ENCODE data around the gene FCN3. TPM values are rescaled to one million over a fixed set of nuclear protein-coding genes. Genes with fewer than 3 reads are reported as not detected.

The FCN3 gene
- total RNA-seq, 3 donors from 2014 or later = 0.33 to 0.34 TPM; not detected in 1

- Mint-ChIP-seq H3K4me1 (ENCODE audit: low read depth) (peaks cover 24% of the 10 kb centered on the region), H3K4me3 (no peak overlapping the region), H3K9me3 (no peaks in the 10 kb centered on the region), H3K27me3 (ENCODE audit: low read depth) (no peaks in the 10 kb centered on the region), H3K36me3 (ENCODE audit: insufficient read depth) (peaks cover 14% of the 10 kb centered on the region)
- DNase-seq = no peak
- ATAC-seq = no peak
Observed at GRCh38 chr1:27405074-27405473, 30.4 kb upstream of the FCN3 start.

- DNase-seq = no peak
- Mint-ChIP-seq H3K4me1 (ENCODE audit: low read depth) (peaks cover 24% of the 10 kb centered on the region), H3K36me3 (ENCODE audit: insufficient read depth) (peaks cover 14% of the 10 kb centered on the region), H3K9me3 (no peaks in the 10 kb centered on the region), H3K4me3 (no peak overlapping the region), H3K27me3 (ENCODE audit: low read depth) (no peaks in the 10 kb centered on the region)
- ATAC-seq = no peak
Observed at GRCh38 chr1:27403931-27404330, 29.3 kb upstream of the FCN3 start.

GRCh38 chr1:27403065-27403726, 28.6 kb upstream of the FCN3 start:
- DNase-seq (no peak), ATAC-seq (peak; percentile 68 to 73)
- Mint-ChIP-seq H3K36me3 (ENCODE audit: insufficient read depth) (peaks cover 13% of the 10 kb centered on the region), H3K9me3 (no peaks in the 10 kb centered on the region), H3K4me3 (no peak overlapping the region), H3K4me1 (ENCODE audit: low read depth) (peaks cover 24% of the 10 kb centered on the region), H3K27me3 (ENCODE audit: low read depth) (no peaks in the 10 kb centered on the region)

- peaks cover 6% of the 10 kb centered on the region for H3K36me3 Mint-ChIP-seq (ENCODE audit: insufficient read depth)
- no peak overlapping the region for H3K4me3 Mint-ChIP-seq
- DNase-seq = no peak
- H3K4me1 Mint-ChIP-seq (ENCODE audit: low read depth) = peaks cover 23% of the 10 kb centered on the region
- no peaks in the 10 kb centered on the region for H3K27me3 Mint-ChIP-seq (ENCODE audit: low read depth)
- no peaks in the 10 kb centered on the region for H3K9me3 Mint-ChIP-seq
- ATAC-seq = no peak
Observed at GRCh38 chr1:27402349-27402754, 27.7 kb upstream of the FCN3 start.

GRCh38 chr1:27400963-27401341, 26.3 kb upstream of the FCN3 start:
- peaks cover 21% of the 10 kb centered on the region for H3K4me1 Mint-ChIP-seq (ENCODE audit: low read depth)
- no peak for DNase-seq
- no peaks in the 10 kb centered on the region for H3K9me3 Mint-ChIP-seq
- H3K4me3 Mint-ChIP-seq = no peak overlapping the region
- no peak for ATAC-seq
- no peaks in the 10 kb centered on the region for H3K36me3 Mint-ChIP-seq (ENCODE audit: insufficient read depth)
- no peaks in the 10 kb centered on the region for H3K27me3 Mint-ChIP-seq (ENCODE audit: low read depth)

- Mint-ChIP-seq H3K4me1 (ENCODE audit: low read depth) (peaks cover 22% of the 10 kb centered on the region), H3K27me3 (ENCODE audit: low read depth) (no peaks in the 10 kb centered on the region), H3K9me3 (no peaks in the 10 kb centered on the region), H3K36me3 (ENCODE audit: insufficient read depth) (no peaks in the 10 kb centered on the region), H3K4me3 (no peak overlapping the region)
- DNase-seq (no peak), ATAC-seq (no peak)
Observed at GRCh38 chr1:27400082-27400962, 25.7 kb upstream of the FCN3 start.

GRCh38 chr1:27399251-27400025, 24.8 kb upstream of the FCN3 start:
- peaks cover 26% of the 10 kb centered on the region for H3K4me1 Mint-ChIP-seq (ENCODE audit: low read depth)
- no peaks in the 10 kb centered on the region for H3K36me3 Mint-ChIP-seq (ENCODE audit: insufficient read depth)
- DNase-seq = no peak
- H3K4me3 Mint-ChIP-seq = no peak overlapping the region
- H3K27me3 Mint-ChIP-seq (ENCODE audit: low read depth) = no peaks in the 10 kb centered on the region
- ATAC-seq = no peak
- no peaks in the 10 kb centered on the region for H3K9me3 Mint-ChIP-seq

- Mint-ChIP-seq H3K4me1 (ENCODE audit: low read depth) (peaks cover 19% of the 10 kb centered on the region), H3K4me3 (no peak overlapping the region), H3K9me3 (no peaks in the 10 kb centered on the region), H3K27me3 (ENCODE audit: low read depth) (no peaks in the 10 kb centered on the region), H3K36me3 (ENCODE audit: insufficient read depth) (no peaks in the 10 kb centered on the region)
- ATAC-seq (no peak), DNase-seq (no peak)
Observed at GRCh38 chr1:27398405-27399149, 24.0 kb upstream of the FCN3 start.

GRCh38 chr1:27397749-27398148, 23.1 kb upstream of the FCN3 start:
- Mint-ChIP-seq H3K4me1 (ENCODE audit: low read depth) (peaks cover 12% of the 10 kb centered on the region), H3K27me3 (ENCODE audit: low read depth) (no peaks in the 10 kb centered on the region), H3K36me3 (ENCODE audit: insufficient read depth) (no peaks in the 10 kb centered on the region), H3K9me3 (no peaks in the 10 kb centered on the region), H3K4me3 (no peak overlapping the region)
- ATAC-seq (no peak), DNase-seq (no peak)

GRCh38 chr1:27397110-27397509, 22.5 kb upstream of the FCN3 start:
- H3K9me3 Mint-ChIP-seq = no peaks in the 10 kb centered on the region
- H3K4me1 Mint-ChIP-seq (ENCODE audit: low read depth) = peaks cover 10% of the 10 kb centered on the region
- H3K27me3 Mint-ChIP-seq (ENCODE audit: low read depth) = no peaks in the 10 kb centered on the region
- no peak for ATAC-seq
- H3K4me3 Mint-ChIP-seq = no peak overlapping the region
- no peaks in the 10 kb centered on the region for H3K36me3 Mint-ChIP-seq (ENCODE audit: insufficient read depth)
- DNase-seq = no peak

GRCh38 chr1:27395441-27396195, 21.0 kb upstream of the FCN3 start:
- no peak overlapping the region for H3K4me3 Mint-ChIP-seq

GRCh38 chr1:27394925-27395324, 20.3 kb upstream of the FCN3 start:
- no peaks in the 10 kb centered on the region for H3K36me3 Mint-ChIP-seq (ENCODE audit: insufficient read depth)

More at GRCh38 chr1:27395441-27396195, 21.0 kb upstream of the FCN3 start:
- Mint-ChIP-seq H3K27me3 (ENCODE audit: low read depth) (no peaks in the 10 kb centered on the region), H3K36me3 (ENCODE audit: insufficient read depth) (no peaks in the 10 kb centered on the region), H3K9me3 (no peaks in the 10 kb centered on the region), H3K4me1 (ENCODE audit: low read depth) (peaks cover 14% of the 10 kb centered on the region)
- peak; percentile 78 for DNase-seq
- ATAC-seq = peak; percentile 18 to 26

GRCh38 chr1:27394282-27394658, 19.6 kb upstream of the FCN3 start:
- Mint-ChIP-seq H3K36me3 (ENCODE audit: insufficient read depth) (no peaks in the 10 kb centered on the region), H3K4me1 (ENCODE audit: low read depth) (peaks cover 14% of the 10 kb centered on the region), H3K4me3 (no peak overlapping the region), H3K27me3 (ENCODE audit: low read depth) (no peaks in the 10 kb centered on the region), H3K9me3 (no peaks in the 10 kb centered on the region)
- ATAC-seq (no peak), DNase-seq (no peak)

More at GRCh38 chr1:27394925-27395324, 20.3 kb upstream of the FCN3 start:
- no peak for DNase-seq
- Mint-ChIP-seq H3K4me3 (no peak overlapping the region), H3K4me1 (ENCODE audit: low read depth) (peaks cover 14% of the 10 kb centered on the region), H3K9me3 (no peaks in the 10 kb centered on the region), H3K27me3 (ENCODE audit: low read depth) (no peaks in the 10 kb centered on the region)
- no peak for ATAC-seq
